T-helper 22 cell (primary cell): Measurements from ENCODE around the gene PLCL2.
A peak's percentile ranks its signal among the peaks of the same experiment; 100 is the strongest.

Experiments used
- DNase-seq: peaks from one replicate; pipeline ENCODE4 v3.0.0-alpha.2; 2020; ENCODE audit warnings: low read depth

The PLCL2 gene

GRCh38 chr3:17044855-17045254 lies 160.1 kb downstream of the PLCL2 start:
- no peak for DNase-seq

- DNase-seq = no peak
Measured at GRCh38 chr3:17045705-17046104, 160.9 kb downstream of the PLCL2 start.

GRCh38 chr3:17046623-17047022 lies 161.9 kb downstream of the PLCL2 start:
- no peak for DNase-seq

- no peak for DNase-seq
Measured at GRCh38 chr3:17047162-17047561, 162.4 kb downstream of the PLCL2 start.

GRCh38 chr3:17047894-17048293 lies 163.1 kb downstream of the PLCL2 start:
- no peak for DNase-seq

- DNase-seq = no peak
Measured at GRCh38 chr3:17050071-17050470, 165.3 kb downstream of the PLCL2 start.

GRCh38 chr3:17050506-17050905 lies 165.8 kb downstream of the PLCL2 start:
- DNase-seq = no peak

- no peak for DNase-seq
Measured at GRCh38 chr3:17052363-17052762, 167.6 kb downstream of the PLCL2 start.

GRCh38 chr3:17054301-17054981 lies 169.7 kb downstream of the PLCL2 start:
- DNase-seq = no peak

- DNase-seq = no peak
Measured at GRCh38 chr3:17054982-17055343, 170.2 kb downstream of the PLCL2 start.

- DNase-seq = no peak
Measured at GRCh38 chr3:17055374-17056276, 170.9 kb downstream of the PLCL2 start.

GRCh38 chr3:17057321-17057720 lies 172.6 kb downstream of the PLCL2 start:
- no peak for DNase-seq

GRCh38 chr3:17059989-17060550 lies 175.3 kb downstream of the PLCL2 start:
- DNase-seq = no peak

- no peak for DNase-seq
Measured at GRCh38 chr3:17061005-17061404, 176.2 kb downstream of the PLCL2 start.

- no peak for DNase-seq
Measured at GRCh38 chr3:17062736-17063135, 178.0 kb downstream of the PLCL2 start.

- DNase-seq = no peak
Measured at GRCh38 chr3:17063596-17063995, 178.8 kb downstream of the PLCL2 start.

GRCh38 chr3:17065315-17065714 lies 180.6 kb downstream of the PLCL2 start:
- no peak for DNase-seq

- DNase-seq = no peak
Measured at GRCh38 chr3:17065881-17066280, 181.1 kb downstream of the PLCL2 start.

- no peak for DNase-seq
Measured at GRCh38 chr3:17069754-17070153, 185.0 kb downstream of the PLCL2 start.

- no peak for DNase-seq
Measured at GRCh38 chr3:17070161-17070959, 185.6 kb downstream of the PLCL2 start.

GRCh38 chr3:17074559-17074958 lies 189.8 kb downstream of the PLCL2 start:
- peak; percentile 2 for DNase-seq

- DNase-seq = no peak
Measured at GRCh38 chr3:17075358-17075757, 190.6 kb downstream of the PLCL2 start.
